GM12874 (cell line): ENCODE results near the gene METTL22.

ENCODE experiments used
- TF ChIP-seq, protein P1 (sequence below): IDR thresholded peaks from 2 replicates; pipeline ENCODE4 v1.5.1; 2011; ENCODE audit warnings: low read depth, mild to moderate bottlenecking, control low read depth, low read length, moderate library complexity; ENCODE audit not compliant: insufficient read depth

Gene METTL22

GRCh38 chr16:8588682-8589056 lies 32.8 kb upstream of the METTL22 start:
- TF ChIP-seq, protein P1, sequence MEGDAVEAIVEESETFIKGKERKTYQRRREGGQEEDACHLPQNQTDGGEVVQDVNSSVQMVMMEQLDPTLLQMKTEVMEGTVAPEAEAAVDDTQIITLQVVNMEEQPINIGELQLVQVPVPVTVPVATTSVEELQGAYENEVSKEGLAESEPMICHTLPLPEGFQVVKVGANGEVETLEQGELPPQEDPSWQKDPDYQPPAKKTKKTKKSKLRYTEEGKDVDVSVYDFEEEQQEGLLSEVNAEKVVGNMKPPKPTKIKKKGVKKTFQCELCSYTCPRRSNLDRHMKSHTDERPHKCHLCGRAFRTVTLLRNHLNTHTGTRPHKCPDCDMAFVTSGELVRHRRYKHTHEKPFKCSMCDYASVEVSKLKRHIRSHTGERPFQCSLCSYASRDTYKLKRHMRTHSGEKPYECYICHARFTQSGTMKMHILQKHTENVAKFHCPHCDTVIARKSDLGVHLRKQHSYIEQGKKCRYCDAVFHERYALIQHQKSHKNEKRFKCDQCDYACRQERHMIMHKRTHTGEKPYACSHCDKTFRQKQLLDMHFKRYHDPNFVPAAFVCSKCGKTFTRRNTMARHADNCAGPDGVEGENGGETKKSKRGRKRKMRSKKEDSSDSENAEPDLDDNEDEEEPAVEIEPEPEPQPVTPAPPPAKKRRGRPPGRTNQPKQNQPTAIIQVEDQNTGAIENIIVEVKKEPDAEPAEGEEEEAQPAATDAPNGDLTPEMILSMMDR = no peak

DNA sequence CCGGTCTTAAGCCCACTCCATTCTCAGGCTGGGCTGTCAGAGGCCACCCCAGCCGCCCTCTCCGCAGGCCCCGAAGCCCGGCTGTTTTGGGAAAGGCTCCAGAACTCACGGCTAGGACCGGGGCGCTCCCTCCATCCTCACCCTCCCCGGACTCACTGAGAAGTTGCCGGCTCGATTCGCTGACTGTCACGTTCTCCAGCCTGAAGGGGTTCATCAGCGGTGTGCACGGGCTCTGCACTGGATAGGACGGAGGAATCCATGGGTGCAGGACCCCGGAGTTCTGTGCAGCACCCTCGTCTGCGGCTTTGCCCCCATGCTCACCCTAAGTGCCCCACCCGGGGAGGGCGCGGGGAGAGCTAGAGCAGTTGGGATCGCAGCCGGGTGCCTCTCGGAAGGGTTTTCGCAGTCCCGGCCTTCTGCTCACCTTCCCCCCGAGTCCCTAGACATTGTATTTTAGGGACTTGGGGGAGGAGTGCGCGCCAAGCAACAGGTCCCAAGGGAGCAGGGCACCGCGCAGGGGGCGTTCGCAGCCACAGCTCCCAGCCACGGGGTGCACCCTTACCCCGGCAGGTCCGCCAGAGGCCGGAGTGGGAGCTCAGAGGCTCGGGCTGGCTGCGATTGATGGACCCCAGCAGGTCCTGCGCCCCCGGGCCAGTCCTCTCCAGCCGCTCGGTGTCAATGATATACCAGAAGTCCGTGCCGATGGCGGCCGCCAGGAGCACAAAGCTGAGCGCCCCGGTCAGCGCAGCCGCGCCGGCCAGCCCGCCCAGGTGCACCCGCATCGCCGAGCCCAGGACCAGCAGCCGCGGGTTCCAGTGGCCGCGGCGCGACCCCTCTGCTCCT lies 32.2 kb upstream of the METTL22 start:
- TF ChIP-seq, protein P1 = no peak

DNA sequence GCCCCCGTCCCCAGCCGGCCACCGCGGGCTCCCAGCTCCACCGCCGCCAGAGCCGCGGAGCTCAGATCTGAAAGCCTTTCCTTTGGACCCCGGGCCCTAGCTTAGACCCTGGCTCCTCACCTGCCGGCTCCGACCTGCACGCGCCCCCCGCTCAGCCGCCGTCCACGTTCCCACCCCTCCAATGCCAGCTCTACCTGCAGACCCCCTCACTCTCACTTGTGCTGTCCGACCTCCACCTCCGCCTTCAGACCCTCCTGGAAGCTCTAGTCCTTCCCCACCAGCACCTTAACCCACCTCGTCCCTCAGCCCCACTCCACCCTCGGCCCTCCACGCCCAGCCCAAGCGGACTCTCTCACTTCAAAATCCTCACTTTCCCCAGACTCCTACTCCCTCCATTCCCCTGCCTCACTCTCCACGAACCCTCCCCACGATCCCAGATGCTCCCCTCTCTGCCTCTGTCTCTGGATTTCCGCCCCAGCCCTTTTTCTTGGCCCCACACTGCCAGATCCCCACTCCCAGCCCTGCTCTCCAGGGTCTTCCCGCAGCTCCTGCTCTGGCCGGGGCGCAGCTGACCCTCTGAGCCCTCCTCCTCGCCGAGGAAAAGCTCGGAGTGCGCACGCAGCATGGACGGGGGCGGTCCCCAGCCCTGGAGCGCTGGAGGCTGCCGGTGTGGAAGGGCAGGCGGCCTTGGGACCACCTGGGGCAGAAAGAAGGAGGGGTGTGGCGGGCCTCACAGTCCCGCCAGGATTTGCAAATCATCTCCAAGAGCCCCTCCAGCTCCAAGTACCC lies 31.4 kb upstream of the METTL22 start, which contains the start of gene TMEM114:
TSS of gene TMEM114 (minus strand) at position 612 of the 789 bp plus-strand sequence. CDS start 673 bp downstream, outside the sequence.
- TF ChIP-seq, protein P1 = no peak

DNA sequence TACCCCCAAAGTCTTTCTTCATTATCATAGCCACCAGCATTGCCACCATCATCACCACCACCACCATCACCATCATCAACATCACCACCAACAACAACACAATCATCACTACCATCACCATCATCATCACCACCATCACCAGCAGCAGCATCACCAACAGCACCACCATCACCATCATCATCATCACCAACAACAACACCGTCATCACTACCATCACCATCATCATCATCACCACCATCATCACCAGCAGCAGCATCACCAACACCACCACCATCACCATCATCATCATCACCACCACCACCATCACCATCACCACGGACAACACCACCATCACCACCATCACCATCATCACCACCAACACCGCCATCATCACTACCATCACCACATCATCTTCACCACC lies 30.7 kb upstream of the METTL22 start:
- TF ChIP-seq, protein P1 = no peak

GRCh38 chr16:8591451-8591850 lies 30.0 kb upstream of the METTL22 start:
- TF ChIP-seq, protein P1 = no peak

DNA sequence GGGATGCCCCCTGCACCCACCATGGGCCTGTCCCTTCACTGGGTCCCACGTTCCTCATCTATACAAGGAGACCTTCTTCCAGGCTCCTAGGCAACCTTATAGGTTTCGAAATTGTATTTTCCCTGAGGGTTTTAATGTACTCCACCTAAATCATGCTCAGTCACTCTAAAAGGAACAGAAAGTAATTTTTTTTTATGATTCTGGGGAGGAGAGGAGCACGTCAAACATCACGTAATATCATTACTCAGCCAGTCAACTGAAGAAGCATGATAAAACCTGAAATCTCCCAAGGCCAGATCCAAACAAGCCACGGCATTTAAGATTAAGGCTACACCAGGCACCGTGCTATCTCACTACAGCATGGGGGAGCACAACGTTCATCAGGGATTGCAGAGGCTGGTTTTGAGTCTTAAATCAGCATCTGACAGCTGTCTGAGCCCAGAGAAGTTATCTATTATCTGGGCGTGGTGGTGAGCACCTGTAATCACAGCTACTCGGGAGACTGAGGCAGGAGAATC lies 27.3 kb upstream of the METTL22 start:
- TF ChIP-seq, protein P1 = no peak

DNA sequence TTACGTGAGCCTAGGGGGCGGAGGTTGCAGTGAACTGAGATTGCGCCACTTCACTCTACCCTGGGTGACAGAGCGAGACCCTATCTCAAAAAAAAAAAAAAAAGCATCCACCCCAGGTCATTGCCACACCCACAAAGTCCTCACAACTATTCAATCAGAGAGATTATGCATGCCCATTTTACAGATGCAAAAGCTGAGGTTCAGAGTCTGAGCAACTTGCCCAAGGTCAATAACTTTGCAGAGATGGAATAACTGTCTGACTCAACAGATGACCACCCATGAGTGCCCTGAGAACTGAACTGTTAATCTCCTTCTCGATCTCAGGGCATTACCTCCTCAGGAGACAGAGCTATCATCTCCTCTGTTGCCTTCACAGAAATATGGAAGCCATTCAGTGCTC lies 25.7 kb upstream of the METTL22 start:
- TF ChIP-seq, protein P1 = no peak
